ENCODE measurements around the gene HIVEP3. TPM values are rescaled to one million over a fixed set of nuclear protein-coding genes. Genes with fewer than 3 reads are reported as not detected.
A peak's percentile ranks its signal among the peaks of the same experiment; 100 is the strongest.

The HIVEP3 gene
- total RNA-seq, 6 experiments from 2014 or later = 1.4 to 3.9 (median 2.2) TPM

- DNase-seq (peak in 2 of 3 donors; percentile 7 to 28), ATAC-seq (no peak)
- Histone ChIP-seq H3K36me3 (no peaks in the 10 kb centered on the region), H3K9me3 (no peaks in the 10 kb centered on the region), H3K4me1 (no peaks in the 10 kb centered on the region), H3K27me3 (no peaks in the 10 kb centered on the region), H3K27ac (no peak overlapping the region), H3K4me3 (no peak overlapping the region)
- TF ChIP-seq POLR2A (IDR thresholded peaks at IDR 0.05) (no peak), CTCF (IDR thresholded peaks at IDR 0.05) (no peak)
- intact Hi-C loops (cut with DNase I) = no loop called here
- 88% methylated on average over 1 of the region's 4 CpGs for WGBS (ENCODE audit: insufficient coverage, low coverage, low lambda C conversion rate, missing lambda C conversion rate)
These were observed 382.3 kb downstream of the HIVEP3 start for GRCh38 chr1:41536361-41536802.

DNA sequence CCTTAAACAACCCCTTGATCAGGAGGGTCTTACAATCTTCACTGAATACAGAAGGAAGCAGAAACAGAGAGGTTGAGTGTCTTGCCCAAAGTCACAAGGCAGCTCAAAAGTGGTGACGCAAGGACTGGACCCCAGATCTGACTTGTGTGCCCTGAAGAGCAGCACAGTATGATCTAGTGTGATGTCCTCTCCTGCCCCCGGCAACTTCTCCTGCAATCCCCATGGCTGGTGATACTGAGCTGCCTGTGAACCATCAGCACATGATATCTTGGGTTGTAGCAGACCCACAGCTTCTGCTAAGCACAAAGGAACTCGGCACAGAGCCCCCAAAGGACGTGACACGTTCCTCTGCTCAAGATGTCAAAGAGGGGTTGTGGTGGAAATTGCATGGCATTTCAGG is 383.0 kb downstream of the HIVEP3 start:
- TF ChIP-seq CTCF (IDR thresholded peaks at IDR 0.05) (no peak), POLR2A (IDR thresholded peaks at IDR 0.05) (no peak)
- Histone ChIP-seq H3K27me3 (no peaks in the 10 kb centered on the region), H3K4me3 (no peak overlapping the region), H3K27ac (no peak overlapping the region), H3K9me3 (no peaks in the 10 kb centered on the region), H3K4me1 (no peaks in the 10 kb centered on the region), H3K36me3 (no peaks in the 10 kb centered on the region)
- intact Hi-C loops (cut with DNase I) = no loop called here
- WGBS (ENCODE audit: insufficient coverage, low coverage, low lambda C conversion rate, missing lambda C conversion rate) = 93% methylated on average over 3 of the region's 5 CpGs
- DNase-seq (peak in 1 of 3 donors; percentile 23), ATAC-seq (no peak)

GRCh38 chr1:41535276-41535675 is 383.4 kb downstream of the HIVEP3 start:
- ATAC-seq (no peak), DNase-seq (peak in 2 of 3 donors; percentile 11 to 30)
- intact Hi-C loops (cut with DNase I) = no loop called here
- Histone ChIP-seq H3K4me1 (no peaks in the 10 kb centered on the region), H3K4me3 (no peak overlapping the region), H3K9me3 (no peaks in the 10 kb centered on the region), H3K27ac (no peak overlapping the region), H3K36me3 (no peaks in the 10 kb centered on the region), H3K27me3 (no peaks in the 10 kb centered on the region)
- WGBS (ENCODE audit: insufficient coverage, low coverage, low lambda C conversion rate, missing lambda C conversion rate) = 83% methylated on average over 4 of the region's 6 CpGs
- no peak for TF ChIP-seq POLR2A (IDR thresholded peaks at IDR 0.05)
- TF ChIP-seq CTCF (IDR thresholded peaks at IDR 0.05) = no peak

DNA sequence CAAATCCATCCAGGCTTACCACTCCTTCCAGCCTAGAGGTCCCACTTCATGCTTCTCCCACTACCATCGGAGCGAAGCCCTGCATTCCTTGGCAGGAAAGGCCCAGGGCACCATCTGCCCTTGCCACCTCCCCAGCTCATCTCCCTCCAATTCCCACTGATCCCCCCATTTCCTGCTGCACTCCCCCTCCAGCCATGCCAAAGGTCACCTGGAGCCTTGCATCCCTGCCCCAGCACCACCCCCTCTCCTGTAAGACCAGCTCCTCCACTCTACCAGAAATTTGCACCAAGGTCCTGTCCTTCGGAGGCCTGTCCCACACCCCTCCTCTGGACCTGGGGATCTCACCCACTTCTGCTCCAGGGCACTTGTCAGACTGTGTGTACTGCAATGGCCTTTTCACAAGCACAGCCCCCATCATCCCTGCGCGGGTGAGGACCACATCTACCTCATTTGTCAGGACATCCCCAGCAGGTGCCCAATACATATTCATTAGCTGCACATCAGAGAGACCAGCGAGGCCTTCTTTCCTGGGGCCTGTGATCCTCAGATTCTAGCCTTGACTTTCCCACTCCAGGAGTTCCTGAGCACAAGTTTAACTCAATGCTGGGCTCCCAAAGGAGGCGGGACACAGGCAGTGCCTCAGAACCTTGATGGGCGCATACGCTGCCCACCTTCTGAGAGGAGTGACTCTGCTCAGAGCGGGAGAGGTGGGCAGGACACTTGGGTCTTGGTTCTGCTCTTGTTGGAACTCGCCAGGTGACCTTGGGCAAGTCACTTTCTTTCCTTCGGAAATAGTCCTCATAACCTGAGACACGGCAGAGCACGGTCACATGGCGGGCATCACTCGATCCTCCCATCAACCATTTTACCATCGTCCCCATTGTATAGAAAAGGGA is 384.3 kb downstream of the HIVEP3 start:
- Histone ChIP-seq H3K36me3 (no peaks in the 10 kb centered on the region), H3K4me3 (no peak overlapping the region), H3K27me3 (no peaks in the 10 kb centered on the region), H3K4me1 (no peaks in the 10 kb centered on the region), H3K9me3 (no peaks in the 10 kb centered on the region), H3K27ac (no peak overlapping the region)
- intact Hi-C loops (cut with DNase I) = no loop called here
- ATAC-seq (no peak), DNase-seq (peak; percentile 8 to 29 (median 28))
- 98% methylated on average over 10 of the region's 17 CpGs for WGBS (ENCODE audit: insufficient coverage, low coverage, low lambda C conversion rate, missing lambda C conversion rate)
- TF ChIP-seq POLR2A (IDR thresholded peaks at IDR 0.05) (no peak), CTCF (IDR thresholded peaks at IDR 0.05) (no peak)

All from right lobe of liver (tissue), 6 donors.